OCI-LY1 (cell line): ENCODE results near the gene PTGIS.
"Not testable (repeated sequence)": the region's sequence is repeated elsewhere in the genome, so short reads cannot be mapped to it uniquely, and the experiment has no call there.

ENCODE experiments used
- H2AFZ ChIP-seq: fragments of 200-600 bp; sonication (generic), shearing (Covaris generic); 2 replicates; pipeline ENCODE4 v1.6.0; 2014; ENCODE audit warnings: antibody characterized with exemption, mild to moderate bottlenecking, low read length
- H3F3A ChIP-seq: fragments of 200-600 bp; sonication (generic), shearing (Covaris generic); 2 replicates; pipeline ENCODE4 v1.6.0; 2014; ENCODE audit warnings: mild to moderate bottlenecking, antibody characterized with exemption, low read length, moderate library complexity; ENCODE audit not compliant: insufficient read depth
- H3K27ac ChIP-seq: fragments of 200-600 bp; sonication (generic); 2 replicates; pipeline ENCODE4 v1.5.1; 2014; ENCODE audit warnings: low read length, mixed run types, mild to moderate bottlenecking, low read depth; ENCODE audit not compliant: poor library complexity, severe bottlenecking
- H3K27me3 ChIP-seq: fragments of 200-600 bp; sonication (generic); 2 replicates; pipeline ENCODE4 v1.6.0; 2014; ENCODE audit warnings: antibody characterized with exemption, mild to moderate bottlenecking, low read length, moderate library complexity; ENCODE audit not compliant: insufficient read depth
- H3K36me3 ChIP-seq: fragments of 200-600 bp; sonication (generic); 2 replicates; pipeline ENCODE4 v1.6.1; 2014; ENCODE audit warnings: mild to moderate bottlenecking, antibody characterized with exemption, low read length, moderate library complexity, mixed read lengths; ENCODE audit not compliant: insufficient read depth
- H3K4me1 ChIP-seq: fragments of 200-600 bp; sonication (generic); 2 replicates; pipeline ENCODE4 v1.5.1; 2014; ENCODE audit warnings: mild to moderate bottlenecking, low read length, moderate library complexity; ENCODE audit not compliant: insufficient read depth, severe bottlenecking
- H3K4me2 ChIP-seq: fragments of 200-600 bp; sonication (generic), shearing (Covaris generic); 2 replicates; pipeline ENCODE4 v1.6.1; 2014; ENCODE audit warnings: low read length
- H3K4me3 ChIP-seq: fragments of 200-600 bp; sonication (generic); 2 replicates; pipeline ENCODE4 v1.5.1; 2014; ENCODE audit warnings: low read length, low read depth, mild to moderate bottlenecking, mixed read lengths; ENCODE audit not compliant: poor library complexity, severe bottlenecking
- H3K79me2 ChIP-seq: fragments of 200-600 bp; shearing (Covaris generic); 2 replicates; pipeline ENCODE4 v1.6.1; 2016; ENCODE audit warnings: mixed run types, low read length, mixed read lengths; ENCODE audit not compliant: insufficient read depth
- H3K9ac ChIP-seq: fragments of 200-600 bp; sonication (generic), shearing (Covaris generic); 2 replicates; pipeline ENCODE4 v1.6.1; 2014; ENCODE audit warnings: mild to moderate bottlenecking, low read length, mixed read lengths
- H3K9me2 ChIP-seq: fragments of 200-600 bp; sonication (generic), shearing (Covaris generic); 2 replicates; pipeline ENCODE4 v1.6.1; 2014; ENCODE audit warnings: low read depth, mild to moderate bottlenecking, low read length, mixed read lengths
- H3K9me3 ChIP-seq: fragments of 200-600 bp; shearing (Covaris generic); 2 replicates; pipeline ENCODE4 v1.6.1; 2014; ENCODE audit warnings: low read length, mixed read lengths
- H4K20me1 ChIP-seq: fragments of 200-600 bp; sonication (generic), shearing (Covaris generic); 2 replicates; pipeline ENCODE4 v1.6.0; 2016; ENCODE audit warnings: mild to moderate bottlenecking, low read length; ENCODE audit not compliant: insufficient read depth
- CTCF ChIP-seq: fragments of 200-600 bp; sonication (generic), shearing (Covaris generic); IDR thresholded peaks from 2 replicates; pipeline ENCODE4 v1.5.1; 2017; ENCODE audit warnings: mild to moderate bottlenecking, antibody characterized with exemption, low read length, moderate library complexity, mixed read lengths
- EZH2 ChIP-seq: fragments of 200-600 bp; sonication (generic), shearing (Covaris generic); IDR thresholded peaks from 2 replicates; pipeline ENCODE4 v1.8.0; 2017; ENCODE audit warnings: borderline replicate concordance, mixed run types, mild to moderate bottlenecking, antibody characterized with exemption, low read length, moderate library complexity, mixed read lengths

The PTGIS gene

GRCh38 chr20:49615401-49616153 lies 47.6 kb upstream of the PTGIS start:
- Histone ChIP-seq H3K27me3 (no peaks in the 10 kb centered on the region), H4K20me1 (no peaks in the 10 kb centered on the region), H3K9me2 (no peaks in the 10 kb centered on the region), H3K27ac (peak overlapping the region; percentile 59), H2AFZ (no peak overlapping the region), H3K4me3 (no peak overlapping the region), H3K36me3 (no peaks in the 10 kb centered on the region), H3K9me3 (no peaks in the 10 kb centered on the region), H3F3A (no peaks in the 10 kb centered on the region), H3K79me2 (no peaks in the 10 kb centered on the region), H3K4me2 (no peak overlapping the region), H3K4me1 (peaks cover 27% of the 10 kb centered on the region), H3K9ac (no peak overlapping the region)
- TF ChIP-seq EZH2, result no peak
- TF ChIP-seq CTCF, result no peak

- H3K4me3 ChIP-seq, H3K79me2 ChIP-seq, H3K9me3 ChIP-seq, H3K36me3 ChIP-seq, H3K4me2 ChIP-seq, H3K27me3 ChIP-seq, H3K9me2 ChIP-seq, H3K9ac ChIP-seq, H2AFZ ChIP-seq, H4K20me1 ChIP-seq, H3F3A ChIP-seq: not testable (repeated sequence)
- peaks cover 25% of the 10 kb centered on the region for H3K4me1 ChIP-seq
- H3K27ac ChIP-seq, result peak overlapping the region; percentile 59
Observed at GRCh38 chr20:49615051-49615400, 47.1 kb upstream of the PTGIS start.

- peak overlapping the region; percentile 8 for H3K27ac ChIP-seq
- no peak overlapping the region for H3K4me2 ChIP-seq
Observed at GRCh38 chr20:49614338-49615050, 46.6 kb upstream of the PTGIS start.

More at GRCh38 chr20:49614338-49615050, 46.6 kb upstream of the PTGIS start:
- TF ChIP-seq CTCF (no peak), EZH2 (no peak)
- H3K9ac ChIP-seq, result no peak overlapping the region
- H3K9me3 ChIP-seq, result no peaks in the 10 kb centered on the region
- H3K4me1 ChIP-seq, result peaks cover 20% of the 10 kb centered on the region
- no peak overlapping the region for H2AFZ ChIP-seq
- no peaks in the 10 kb centered on the region for H3F3A ChIP-seq
- H3K9me2 ChIP-seq, result no peaks in the 10 kb centered on the region
- no peaks in the 10 kb centered on the region for H3K36me3 ChIP-seq
- H3K79me2 ChIP-seq, result no peaks in the 10 kb centered on the region
- no peaks in the 10 kb centered on the region for H4K20me1 ChIP-seq
- no peaks in the 10 kb centered on the region for H3K27me3 ChIP-seq
- H3K4me3 ChIP-seq, result no peak overlapping the region
